Nasal cavity respiratory epithelium epithelial cell of viscerocranial mucosa (primary cell): ENCODE data around the gene MPEG1. TPM values are rescaled to one million over a fixed set of nuclear protein-coding genes. Genes with fewer than 3 reads are reported as not detected.

Experiments used
- total RNA-seq: library from RNA; depleted of rRNA; stranded (reverse); fragments of >200 nt; gene quantifications from 2 replicates; pipeline ENCODE4 v1.2.3, GENCODE V29; 2014

The MPEG1 gene
- not detected in 2 replicates for total RNA-seq

GRCh38 chr11:59212744-59213631 lies at the start of gene MPEG1:
Gene MPEG1 (minus strand): TSS chr11:59212927. CDS start chr11:59212865, 62 bp downstream.

GRCh38 chr11:59171508-59172322 lies 41.0 kb downstream of the MPEG1 start, which contains the start of gene DTX4:
Gene DTX4 (plus strand): TSS chr11:59172132. CDS start chr11:59172596, 464 bp downstream.

Other genes starting within 250 kb of the MPEG1 start
- not detected in 2 replicates for gene GLYATL1B, start 126.6 kb downstream of the MPEG1 start, total RNA-seq
- under 0.01 and 0.07 TPM in 2 replicates for gene FAM111B, start 105.7 kb downstream of the MPEG1 start, total RNA-seq
- gene FAM111A, start 70.1 kb downstream of the MPEG1 start, total RNA-seq = 14.0 and 28.5 TPM in 2 replicates
- gene DTX4, start 40.8 kb downstream of the MPEG1 start, total RNA-seq = 1.7 and 14.5 TPM in 2 replicates
- gene OR5AN1, start 146.0 kb upstream of the MPEG1 start, total RNA-seq = not detected in 2 replicates
- not detected in 2 replicates for gene OR5A2, start 213.5 kb upstream of the MPEG1 start, total RNA-seq
- gene OR5A1, start 223.5 kb upstream of the MPEG1 start, total RNA-seq = not detected in 2 replicates
- not detected in 2 replicates for gene OR4D6, start 244.0 kb upstream of the MPEG1 start, total RNA-seq